ENCODE results near the gene NADSYN1.
"Not testable (repeated sequence)": the region's sequence is repeated elsewhere in the genome, so short reads cannot be mapped to it uniquely, and the experiment has no call there.

The NADSYN1 gene

DNA sequence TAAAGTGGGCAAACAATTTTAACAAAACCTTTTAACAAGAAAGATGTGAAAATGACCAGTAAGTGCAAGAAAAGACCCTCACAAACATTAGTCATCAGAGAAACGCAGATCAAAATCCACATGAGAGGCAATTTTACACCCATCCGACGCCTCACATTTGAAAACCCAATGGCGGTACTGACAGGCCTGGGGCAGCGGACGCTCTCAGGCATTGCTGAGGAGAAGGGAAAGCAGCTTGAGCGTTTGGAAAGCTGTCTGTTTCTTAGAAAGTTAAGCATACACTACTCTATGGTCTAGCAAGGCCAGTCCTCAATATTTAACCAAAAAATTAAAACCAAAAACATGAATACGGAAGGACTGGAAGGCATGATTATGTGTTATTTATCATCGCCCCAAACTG, 82.8 kb downstream of the NADSYN1 start:
- DNase-seq (ENCODE audit: low spot score), result no peak
- Histone ChIP-seq H3K4me3 (no peak overlapping the region), H3K27ac (no peak overlapping the region)
- TF ChIP-seq, protein P1, sequence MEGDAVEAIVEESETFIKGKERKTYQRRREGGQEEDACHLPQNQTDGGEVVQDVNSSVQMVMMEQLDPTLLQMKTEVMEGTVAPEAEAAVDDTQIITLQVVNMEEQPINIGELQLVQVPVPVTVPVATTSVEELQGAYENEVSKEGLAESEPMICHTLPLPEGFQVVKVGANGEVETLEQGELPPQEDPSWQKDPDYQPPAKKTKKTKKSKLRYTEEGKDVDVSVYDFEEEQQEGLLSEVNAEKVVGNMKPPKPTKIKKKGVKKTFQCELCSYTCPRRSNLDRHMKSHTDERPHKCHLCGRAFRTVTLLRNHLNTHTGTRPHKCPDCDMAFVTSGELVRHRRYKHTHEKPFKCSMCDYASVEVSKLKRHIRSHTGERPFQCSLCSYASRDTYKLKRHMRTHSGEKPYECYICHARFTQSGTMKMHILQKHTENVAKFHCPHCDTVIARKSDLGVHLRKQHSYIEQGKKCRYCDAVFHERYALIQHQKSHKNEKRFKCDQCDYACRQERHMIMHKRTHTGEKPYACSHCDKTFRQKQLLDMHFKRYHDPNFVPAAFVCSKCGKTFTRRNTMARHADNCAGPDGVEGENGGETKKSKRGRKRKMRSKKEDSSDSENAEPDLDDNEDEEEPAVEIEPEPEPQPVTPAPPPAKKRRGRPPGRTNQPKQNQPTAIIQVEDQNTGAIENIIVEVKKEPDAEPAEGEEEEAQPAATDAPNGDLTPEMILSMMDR (IDR thresholded peaks at IDR 0.05), result no peak

DNA sequence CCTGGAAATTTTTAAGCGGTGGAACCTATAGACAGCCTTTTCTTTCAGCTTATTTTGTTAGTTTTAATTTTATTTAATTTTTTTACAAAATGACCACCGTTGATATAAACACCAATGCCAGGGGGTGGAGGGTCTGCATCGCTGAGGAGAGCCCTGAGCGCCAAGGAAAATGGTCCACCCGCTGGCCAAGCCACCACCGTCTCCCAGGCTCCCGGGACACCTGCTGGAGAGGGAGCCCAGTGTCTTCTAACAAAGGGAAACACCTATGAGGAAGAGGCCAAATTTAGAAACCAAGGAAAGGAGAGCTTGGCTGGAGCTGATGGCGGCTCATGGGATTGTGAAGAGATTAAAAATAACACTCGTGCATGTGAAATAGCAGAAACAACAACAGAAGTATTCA, 84.5 kb downstream of the NADSYN1 start:
- no peak overlapping the region for H3K27ac ChIP-seq
- no peak overlapping the region for H3K4me3 ChIP-seq
- no peak for DNase-seq (ENCODE audit: low spot score)
- TF ChIP-seq, protein P1 (IDR thresholded peaks at IDR 0.05), result no peak

DNA sequence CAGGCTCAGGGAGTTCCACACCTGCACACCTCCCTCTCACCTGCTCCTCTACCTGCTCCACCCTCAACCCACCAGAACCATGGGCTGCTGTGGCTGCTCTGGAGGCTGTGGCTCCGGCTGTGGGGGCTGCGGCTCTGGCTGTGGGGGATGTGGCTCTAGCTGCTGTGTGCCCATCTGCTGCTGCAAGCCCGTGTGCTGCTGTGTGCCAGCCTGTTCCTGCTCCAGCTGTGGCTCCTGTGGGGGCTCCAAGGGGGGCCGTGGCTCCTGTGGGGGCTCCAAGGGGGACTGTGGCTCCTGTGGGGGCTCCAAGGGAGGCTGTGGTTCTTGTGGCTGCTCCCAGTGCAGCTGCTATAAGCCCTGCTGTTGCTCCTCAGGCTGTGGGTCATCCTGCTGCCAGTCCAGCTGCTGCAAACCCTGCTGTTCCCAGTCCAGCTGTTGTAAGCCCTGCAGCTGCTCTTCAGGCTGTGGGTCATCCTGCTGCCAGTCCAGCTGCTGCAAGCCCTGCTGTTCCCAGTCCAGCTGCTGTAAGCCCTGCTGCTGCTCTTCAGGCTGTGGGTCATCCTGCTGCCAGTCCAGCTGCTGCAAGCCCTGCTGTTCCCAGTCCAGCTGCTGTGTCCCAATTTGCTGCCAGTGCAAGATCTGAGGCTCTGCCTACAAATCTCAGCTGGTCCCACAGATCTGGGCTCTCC, 85.1 kb downstream of the NADSYN1 start, which contains the start of gene KRTAP5-8:
TSS of gene KRTAP5-8 (plus strand) at position 49 of the 689 bp plus-strand sequence. CDS start at position 80, 31 bp downstream.
- not testable (repeated sequence) for DNase-seq (ENCODE audit: low spot score); H3K27ac ChIP-seq; H3K4me3 ChIP-seq

DNA sequence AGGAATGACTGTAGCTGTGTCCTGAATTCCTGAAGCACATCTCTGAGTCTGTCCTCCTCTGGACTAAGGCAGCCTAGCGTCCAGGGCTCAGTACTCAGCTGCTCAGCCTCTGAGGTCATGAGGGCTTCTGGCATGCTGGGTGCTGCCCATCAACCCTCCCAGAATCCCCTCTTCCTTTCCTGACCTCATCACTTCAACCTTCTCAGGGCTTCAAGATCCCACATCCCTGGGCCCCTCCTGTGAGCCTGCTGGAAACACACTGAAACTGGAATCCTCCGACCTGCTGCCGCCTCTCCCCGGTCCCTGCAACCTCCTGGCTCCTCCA, 85.6 kb downstream of the NADSYN1 start:
- TF ChIP-seq, protein P1 (IDR thresholded peaks at IDR 0.05), result no peak
- no peak for DNase-seq (ENCODE audit: low spot score)
- H3K4me3 ChIP-seq, result no peak overlapping the region
- H3K27ac ChIP-seq, result no peak overlapping the region

- H3K4me3 ChIP-seq, result no peak overlapping the region
- no peak for DNase-seq (ENCODE audit: low spot score)
- TF ChIP-seq, protein P1 (IDR thresholded peaks at IDR 0.05), result no peak
- H3K27ac ChIP-seq, result no peak overlapping the region
These were observed 86.0 kb downstream of the NADSYN1 start for GRCh38 chr11:71539017-71539416.

DNA sequence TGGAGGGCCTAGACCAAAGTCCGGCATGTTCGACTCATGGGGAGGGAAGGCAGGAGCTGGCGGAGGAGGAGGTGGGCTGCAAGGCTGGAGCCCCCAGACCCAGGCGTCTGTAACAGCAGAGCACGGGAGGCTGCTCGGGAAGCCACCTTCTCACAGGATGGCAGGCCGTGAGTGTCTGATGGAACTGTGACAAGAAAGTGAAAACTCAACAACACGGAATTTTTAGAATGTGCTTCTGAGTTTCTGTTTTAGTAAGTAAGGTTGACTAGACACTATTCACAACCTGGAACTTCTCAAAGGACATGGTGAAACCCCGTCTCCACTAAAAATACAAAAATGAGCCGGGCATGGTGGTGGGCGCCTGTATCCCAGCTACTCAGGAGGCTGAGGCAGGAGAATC, 87.0 kb downstream of the NADSYN1 start:
- DNase-seq (ENCODE audit: low spot score); H3K27ac ChIP-seq; H3K4me3 ChIP-seq: not testable (repeated sequence)

- not testable (repeated sequence) for H3K27ac ChIP-seq; DNase-seq (ENCODE audit: low spot score); H3K4me3 ChIP-seq
These were observed 87.7 kb downstream of the NADSYN1 start for GRCh38 chr11:71540521-71541304.

DNA sequence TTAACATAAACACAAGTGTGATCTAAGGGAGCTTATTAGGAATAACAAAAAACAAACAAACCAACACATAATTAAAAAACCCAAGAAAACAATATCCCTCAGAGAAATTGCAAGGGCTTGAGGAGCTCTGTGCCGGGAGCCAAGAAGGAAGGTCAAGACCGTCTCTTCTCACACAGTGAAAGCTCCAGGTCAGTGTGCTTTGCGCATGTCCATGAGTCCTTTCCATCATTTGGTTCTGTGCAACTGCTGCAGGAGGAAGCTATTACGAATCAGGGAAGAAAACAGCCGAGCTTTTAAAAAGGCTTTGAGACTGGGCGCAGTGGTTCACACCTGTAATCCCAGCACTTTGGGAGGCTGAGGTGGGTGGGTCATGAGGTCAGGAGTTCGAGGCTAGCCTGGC, 89.4 kb downstream of the NADSYN1 start:
- Histone ChIP-seq H3K4me3 (no peak overlapping the region), H3K27ac (no peak overlapping the region)
- no peak for DNase-seq (ENCODE audit: low spot score)
- TF ChIP-seq, protein P1 (IDR thresholded peaks at IDR 0.05), result no peak

Data from coronary artery (tissue), 2 donors.